ENCODE data around the gene MLLT6.

MLLT6 gene

GRCh38 chr17:38746849-38747462, 41.9 kb downstream of the MLLT6 start:
- Histone ChIP-seq H3K36me3 (ENCODE audit: control insufficient read depth, insufficient read depth, low read length) (no peaks in the 10 kb centered on the region), H3K27me3 (ENCODE audit: control insufficient read depth, insufficient read depth, low read length) (no peaks in the 10 kb centered on the region), H3K4me1 (ENCODE audit: control insufficient read depth, insufficient read depth, low read length) (peaks cover 46% of the 10 kb centered on the region), H3K4me3 (ENCODE audit: low read length) (peak overlapping the region; percentile 4), H3K9ac (ENCODE audit: low read length) (peak overlapping the region; percentile 76), H3K9me3 (ENCODE audit: control insufficient read depth, low read length) (no peaks in the 10 kb centered on the region)

GRCh38 chr17:38747463-38748148, 42.5 kb downstream of the MLLT6 start:
- H3K27me3 ChIP-seq (ENCODE audit: control insufficient read depth, insufficient read depth, low read length) = no peaks in the 10 kb centered on the region
- H3K9me3 ChIP-seq (ENCODE audit: control insufficient read depth, low read length) = no peaks in the 10 kb centered on the region
- no peaks in the 10 kb centered on the region for H3K36me3 ChIP-seq (ENCODE audit: control insufficient read depth, insufficient read depth, low read length)
- peaks cover 40% of the 10 kb centered on the region for H3K4me1 ChIP-seq (ENCODE audit: control insufficient read depth, insufficient read depth, low read length)
- H3K9ac ChIP-seq (ENCODE audit: low read length) = peak overlapping the region; percentile 76
- peak overlapping the region; percentile 37 for H3K4me3 ChIP-seq (ENCODE audit: low read length)

- Histone ChIP-seq H3K36me3 (ENCODE audit: control insufficient read depth, insufficient read depth, low read length) (no peaks in the 10 kb centered on the region), H3K27me3 (ENCODE audit: control insufficient read depth, insufficient read depth, low read length) (no peaks in the 10 kb centered on the region), H3K9me3 (ENCODE audit: control insufficient read depth, low read length) (no peaks in the 10 kb centered on the region), H3K4me3 (ENCODE audit: low read length) (peak within 1 kb of the TSS; percentile 62), H3K4me1 (ENCODE audit: control insufficient read depth, insufficient read depth, low read length) (peaks cover 33% of the 10 kb centered on the region), H3K9ac (ENCODE audit: low read length) (peak within 1 kb of the TSS; percentile 76)
Measured at GRCh38 chr17:38748149-38748891, 43.2 kb downstream of the MLLT6 start, which contains the start of gene PCGF2. Gene PCGF2 (minus strand): TSS chr17:38748336. CDS start chr17:38740402, 7,934 bp downstream.

- no peaks in the 10 kb centered on the region for H3K27me3 ChIP-seq (ENCODE audit: control insufficient read depth, insufficient read depth, low read length)
- no peaks in the 10 kb centered on the region for H3K9me3 ChIP-seq (ENCODE audit: control insufficient read depth, low read length)
- H3K36me3 ChIP-seq (ENCODE audit: control insufficient read depth, insufficient read depth, low read length) = no peaks in the 10 kb centered on the region
- H3K4me1 ChIP-seq (ENCODE audit: control insufficient read depth, insufficient read depth, low read length) = peaks cover 35% of the 10 kb centered on the region
- peak overlapping the region; percentile 59 for H3K9ac ChIP-seq (ENCODE audit: low read length)
- peak overlapping the region; percentile 62 for H3K4me3 ChIP-seq (ENCODE audit: low read length)
Measured at GRCh38 chr17:38748892-38749222, 43.8 kb downstream of the MLLT6 start.

GRCh38 chr17:38749223-38750043, 44.4 kb downstream of the MLLT6 start:
- peak overlapping the region; percentile 59 for H3K9ac ChIP-seq (ENCODE audit: low read length)
- H3K9me3 ChIP-seq (ENCODE audit: control insufficient read depth, low read length) = no peaks in the 10 kb centered on the region
- H3K27me3 ChIP-seq (ENCODE audit: control insufficient read depth, insufficient read depth, low read length) = no peaks in the 10 kb centered on the region
- peak overlapping the region; percentile 62 for H3K4me3 ChIP-seq (ENCODE audit: low read length)
- H3K4me1 ChIP-seq (ENCODE audit: control insufficient read depth, insufficient read depth, low read length) = peaks cover 35% of the 10 kb centered on the region
- H3K36me3 ChIP-seq (ENCODE audit: control insufficient read depth, insufficient read depth, low read length) = no peaks in the 10 kb centered on the region

- Histone ChIP-seq H3K9ac (ENCODE audit: low read length) (peak overlapping the region; percentile 59), H3K9me3 (ENCODE audit: control insufficient read depth, low read length) (no peaks in the 10 kb centered on the region), H3K27me3 (ENCODE audit: control insufficient read depth, insufficient read depth, low read length) (no peaks in the 10 kb centered on the region), H3K4me3 (ENCODE audit: low read length) (peak overlapping the region; percentile 62), H3K36me3 (ENCODE audit: control insufficient read depth, insufficient read depth, low read length) (no peaks in the 10 kb centered on the region), H3K4me1 (ENCODE audit: control insufficient read depth, insufficient read depth, low read length) (peaks cover 35% of the 10 kb centered on the region)
Measured at GRCh38 chr17:38750044-38750311, 44.9 kb downstream of the MLLT6 start.

- peak overlapping the region; percentile 59 for H3K9ac ChIP-seq (ENCODE audit: low read length)
- no peaks in the 10 kb centered on the region for H3K36me3 ChIP-seq (ENCODE audit: control insufficient read depth, insufficient read depth, low read length)
- H3K4me3 ChIP-seq (ENCODE audit: low read length) = peak overlapping the region; percentile 62
- H3K4me1 ChIP-seq (ENCODE audit: control insufficient read depth, insufficient read depth, low read length) = peaks cover 34% of the 10 kb centered on the region
- no peaks in the 10 kb centered on the region for H3K9me3 ChIP-seq (ENCODE audit: control insufficient read depth, low read length)
- no peaks in the 10 kb centered on the region for H3K27me3 ChIP-seq (ENCODE audit: control insufficient read depth, insufficient read depth, low read length)
Measured at GRCh38 chr17:38750312-38751121, 45.4 kb downstream of the MLLT6 start.

GRCh38 chr17:38751144-38751807, 46.2 kb downstream of the MLLT6 start:
- Histone ChIP-seq H3K36me3 (ENCODE audit: control insufficient read depth, insufficient read depth, low read length) (peaks cover 5% of the 10 kb centered on the region), H3K4me1 (ENCODE audit: control insufficient read depth, insufficient read depth, low read length) (peaks cover 27% of the 10 kb centered on the region), H3K9me3 (ENCODE audit: control insufficient read depth, low read length) (no peaks in the 10 kb centered on the region), H3K27me3 (ENCODE audit: control insufficient read depth, insufficient read depth, low read length) (no peaks in the 10 kb centered on the region), H3K4me3 (ENCODE audit: low read length) (no peak overlapping the region), H3K9ac (ENCODE audit: low read length) (no peak overlapping the region)

GRCh38 chr17:38751808-38752307, 46.8 kb downstream of the MLLT6 start:
- peaks cover 5% of the 10 kb centered on the region for H3K36me3 ChIP-seq (ENCODE audit: control insufficient read depth, insufficient read depth, low read length)

GRCh38 chr17:38752308-38753070, 47.4 kb downstream of the MLLT6 start, which contains the start of gene PSMB3:
Gene PSMB3 (plus strand): TSS chr17:38752741. CDS start chr17:38752827, 86 bp downstream.
- Histone ChIP-seq H3K4me3 (ENCODE audit: low read length) (peak within 1 kb of the TSS; percentile 81), H3K4me1 (ENCODE audit: control insufficient read depth, insufficient read depth, low read length) (peaks cover 17% of the 10 kb centered on the region), H3K27me3 (ENCODE audit: control insufficient read depth, insufficient read depth, low read length) (no peaks in the 10 kb centered on the region), H3K9ac (ENCODE audit: low read length) (peak within 1 kb of the TSS; percentile 92), H3K36me3 (ENCODE audit: control insufficient read depth, insufficient read depth, low read length) (peaks cover 5% of the 10 kb centered on the region), H3K9me3 (ENCODE audit: control insufficient read depth, low read length) (no peaks in the 10 kb centered on the region)

More at GRCh38 chr17:38751808-38752307, 46.8 kb downstream of the MLLT6 start:
- peak overlapping the region; percentile 65 for H3K9ac ChIP-seq (ENCODE audit: low read length)
- no peaks in the 10 kb centered on the region for H3K9me3 ChIP-seq (ENCODE audit: control insufficient read depth, low read length)
- peaks cover 21% of the 10 kb centered on the region for H3K4me1 ChIP-seq (ENCODE audit: control insufficient read depth, insufficient read depth, low read length)
- H3K27me3 ChIP-seq (ENCODE audit: control insufficient read depth, insufficient read depth, low read length) = no peaks in the 10 kb centered on the region
- H3K4me3 ChIP-seq (ENCODE audit: low read length) = peak overlapping the region; percentile 81
